Activated CD4-positive, alpha-beta T cell treated with anti-CD3 and anti-CD28 coated beads, Interleukin-2, amount 10 ng/mL, durations not matched to agents 7 days and 5 days (primary cell): ENCODE results near the gene SUGCT. TPM values are rescaled to one million over a fixed set of nuclear protein-coding genes. Genes with fewer than 3 reads are reported as not detected.

Experiments used
- CTCF ChIA-PET: fragments of 350-600 bp; sonication (Branson Sonifier 250); formaldehyde crosslinking; loops from one replicate; lab custom pipeline; 2021; ENCODE audit warnings: antibody characterized with exemption; lab: Charles Lee
- POLR2A ChIA-PET: fragments of 350-600 bp; sonication (Branson Sonifier 250); formaldehyde crosslinking; loops from one replicate; lab custom pipeline; 2021; ENCODE audit warnings: antibody characterized with exemption; lab: Charles Lee
- DNase-seq: peaks from one replicate; pipeline ENCODE4 v3.0.0-alpha.2; 2020
- H3K27ac Mint-ChIP-seq: one replicate; pipeline ENCODE4 v1.8.0; 2021; ENCODE audit warnings: mild to moderate bottlenecking, moderate library complexity, mixed read lengths
- H3K27me3 Mint-ChIP-seq: one replicate; pipeline ENCODE4 v1.8.0; 2021; ENCODE audit warnings: mixed read lengths
- H3K36me3 Mint-ChIP-seq: one replicate; pipeline ENCODE4 v1.8.0; 2021; ENCODE audit warnings: low read depth, mixed read lengths
- H3K4me1 Mint-ChIP-seq: one replicate; pipeline ENCODE4 v1.8.0; 2021; ENCODE audit warnings: mixed read lengths
- H3K4me3 Mint-ChIP-seq: one replicate; pipeline ENCODE4 v1.8.0; 2021; ENCODE audit warnings: mild to moderate bottlenecking, moderate library complexity, mixed read lengths
- H3K9me3 Mint-ChIP-seq: one replicate; pipeline ENCODE4 v1.8.0; 2021; ENCODE audit warnings: mixed read lengths
- total RNA-seq, 2 experiments: library from RNA; stranded (reverse); gene quantifications; one replicate each; pipeline ENCODE4 v1.2.3, GENCODE V29; 2021

The SUGCT gene
- total RNA-seq, 2 experiments from 2014 or later = not detected

DNA sequence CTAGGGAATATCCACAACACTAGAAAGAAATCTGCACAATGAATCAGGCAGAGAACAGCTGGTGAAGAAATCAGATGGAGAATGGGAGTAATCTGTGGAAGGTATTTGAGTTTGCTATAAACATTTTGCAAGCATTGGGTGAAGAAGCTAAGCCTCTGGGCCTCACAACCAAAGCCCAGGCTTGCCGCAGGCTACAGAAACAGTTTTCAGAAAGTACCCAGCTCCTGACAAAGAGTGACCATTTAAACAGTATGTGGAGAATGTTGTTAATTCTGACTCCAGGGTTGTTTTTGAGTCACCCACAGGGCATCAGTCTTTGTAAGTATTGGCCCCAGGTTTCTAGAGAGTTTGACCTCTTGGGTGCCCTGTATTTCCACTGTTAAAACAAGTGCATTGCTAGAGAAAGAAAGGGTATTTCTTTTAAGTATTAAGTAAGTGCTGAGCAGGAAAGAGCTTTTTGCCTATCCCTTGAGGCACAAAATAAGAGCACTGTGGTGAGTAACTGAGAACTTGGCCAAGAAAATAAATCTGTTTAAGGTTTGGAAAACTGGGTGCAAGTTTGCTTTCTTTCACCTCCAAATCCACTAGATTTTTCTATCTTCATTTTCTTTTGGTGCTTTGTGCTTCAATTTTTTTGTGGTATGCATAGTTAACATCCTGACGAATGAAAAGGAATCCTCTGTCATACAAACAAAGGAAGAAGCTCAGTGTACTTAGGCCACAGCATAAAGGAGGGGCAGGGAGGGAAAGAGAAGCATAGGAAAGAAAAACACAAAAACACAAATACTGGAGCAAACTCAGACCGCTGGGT is 691.8 kb downstream of the SUGCT start:
- CTCF ChIA-PET = no interaction called here
- no peaks in the 10 kb centered on the region for H3K4me1 Mint-ChIP-seq

GRCh38 chr7:40827222-40828085 is 692.6 kb downstream of the SUGCT start:
- DNase-seq = no peak
- H3K27me3 Mint-ChIP-seq = no peaks in the 10 kb centered on the region
- H3K9me3 Mint-ChIP-seq = no peaks in the 10 kb centered on the region
- no peaks in the 10 kb centered on the region for H3K36me3 Mint-ChIP-seq
- no peaks in the 10 kb centered on the region for H3K4me1 Mint-ChIP-seq
- no peak overlapping the region for H3K4me3 Mint-ChIP-seq
- POLR2A ChIA-PET = no interaction called here
- CTCF ChIA-PET = interaction anchor here (1.3 kb wide), 1 partner anchor 11 kb away, joined by 3 read pairs; no protein-coding TSS in a partner anchor
- peak overlapping the region; percentile 38 for H3K27ac Mint-ChIP-seq

More for the DNA sequence above, 691.8 kb downstream of the SUGCT start:
- no peaks in the 10 kb centered on the region for H3K36me3 Mint-ChIP-seq
- no peaks in the 10 kb centered on the region for H3K27me3 Mint-ChIP-seq
- H3K27ac Mint-ChIP-seq = no peak overlapping the region
- POLR2A ChIA-PET = no interaction called here
- H3K9me3 Mint-ChIP-seq = no peaks in the 10 kb centered on the region
- no peak overlapping the region for H3K4me3 Mint-ChIP-seq
- DNase-seq = no peak

DNA sequence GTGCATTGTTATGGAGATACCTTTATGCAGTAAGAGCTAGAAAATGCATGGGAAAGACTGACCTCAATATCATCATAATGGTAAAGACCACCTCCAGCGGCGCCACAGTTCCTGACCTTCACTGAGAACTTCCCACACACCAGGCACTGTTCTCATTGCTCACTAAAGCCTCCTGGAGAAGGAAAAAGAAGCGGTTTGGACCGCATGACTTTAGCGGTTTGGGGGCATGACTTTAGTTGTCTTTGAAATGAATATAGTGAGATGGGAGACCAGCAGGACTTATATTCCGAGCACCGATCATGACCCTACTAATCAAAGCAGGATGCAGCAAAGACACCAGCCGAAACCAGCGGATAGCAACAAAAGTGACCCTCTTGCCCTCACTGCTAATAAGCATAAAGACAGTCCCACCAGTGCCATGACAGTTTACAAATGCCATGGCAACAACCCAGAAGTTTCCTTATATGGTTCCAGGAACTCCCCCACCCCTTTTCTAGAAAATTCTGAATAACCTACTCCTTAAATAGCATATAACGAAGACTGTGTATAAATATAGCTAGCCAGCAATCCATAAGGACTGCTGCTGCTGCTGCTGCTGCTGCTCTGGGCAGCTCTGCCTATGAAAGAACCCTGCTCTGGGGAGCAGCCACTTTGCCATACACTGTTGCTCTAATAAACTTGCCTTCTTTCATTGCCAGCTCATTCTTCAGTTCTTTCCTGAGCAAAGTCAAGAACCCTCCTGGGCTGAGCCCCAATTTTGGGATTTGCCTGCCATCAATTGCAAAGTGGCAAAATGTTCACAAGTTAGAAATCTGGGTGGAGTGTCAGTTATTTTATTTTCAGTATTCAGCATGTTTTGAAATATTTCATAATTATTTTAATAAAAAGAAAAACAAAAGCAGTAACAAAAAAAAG is 694.1 kb downstream of the SUGCT start:
- DNase-seq = no peak
- H3K4me3 Mint-ChIP-seq = no peak overlapping the region
- H3K27ac Mint-ChIP-seq = no peak overlapping the region
- CTCF ChIA-PET = interaction anchor here (0.6 kb wide), 1 partner anchor 53 kb away, joined by 4 read pairs; no protein-coding TSS in a partner anchor
- H3K9me3 Mint-ChIP-seq = no peaks in the 10 kb centered on the region
- H3K4me1 Mint-ChIP-seq = no peaks in the 10 kb centered on the region
- no peaks in the 10 kb centered on the region for H3K27me3 Mint-ChIP-seq
- POLR2A ChIA-PET = no interaction called here
- no peaks in the 10 kb centered on the region for H3K36me3 Mint-ChIP-seq

DNA sequence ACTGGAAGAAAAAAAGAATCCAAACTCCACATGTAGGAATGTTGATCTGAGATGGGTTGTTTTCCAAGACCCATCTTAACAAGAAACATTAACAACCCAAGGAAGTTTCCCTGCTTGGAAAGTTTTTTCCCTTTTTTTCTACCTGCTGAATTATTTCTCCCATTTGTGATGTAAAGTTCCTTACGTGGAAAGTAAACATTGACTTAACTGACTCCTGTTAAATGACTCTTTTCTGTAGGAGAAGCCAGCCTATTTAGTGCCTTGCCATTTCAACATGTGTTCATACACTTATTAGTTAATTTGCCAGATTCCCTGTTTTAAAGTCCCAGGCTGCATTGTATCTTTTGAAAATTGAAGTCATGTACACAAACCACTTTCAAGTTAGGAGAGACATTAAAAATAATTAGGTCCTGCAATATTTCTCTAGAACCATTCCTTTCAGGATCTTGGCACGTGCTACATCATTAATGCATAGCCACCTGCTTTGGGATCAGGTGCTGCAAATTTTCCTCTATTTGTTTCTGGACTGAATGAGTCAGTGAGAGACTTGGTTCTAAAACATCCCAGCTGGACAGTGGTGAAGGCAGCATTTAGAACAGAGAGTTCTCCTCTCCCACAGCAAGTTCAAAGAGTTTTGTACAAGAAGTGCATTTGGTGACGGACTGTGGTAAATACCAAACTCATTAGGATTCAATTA is 698.5 kb downstream of the SUGCT start:
- no peaks in the 10 kb centered on the region for H3K4me1 Mint-ChIP-seq
- DNase-seq = no peak
- POLR2A ChIA-PET = no interaction called here
- H3K4me3 Mint-ChIP-seq = no peak overlapping the region
- H3K27me3 Mint-ChIP-seq = no peaks in the 10 kb centered on the region
- CTCF ChIA-PET = no interaction called here
- no peak overlapping the region for H3K27ac Mint-ChIP-seq
- no peaks in the 10 kb centered on the region for H3K36me3 Mint-ChIP-seq
- H3K9me3 Mint-ChIP-seq = no peaks in the 10 kb centered on the region

DNA sequence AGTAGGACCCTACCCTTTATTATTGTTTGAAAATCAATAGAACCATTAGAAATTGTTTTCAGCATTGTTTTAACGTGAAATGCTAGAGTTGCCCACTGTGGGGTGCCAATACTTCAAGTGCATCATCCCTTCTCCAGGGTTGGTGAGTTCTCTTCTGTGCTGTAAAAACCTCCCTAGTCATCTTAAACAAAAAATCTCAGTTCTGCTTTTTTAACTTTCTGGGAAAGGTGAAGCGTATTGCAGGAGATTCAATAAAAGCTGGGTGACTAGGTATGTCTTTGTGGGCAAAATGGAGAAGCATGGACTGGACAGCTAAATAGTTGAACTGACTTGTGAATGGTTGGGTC is 699.1 kb downstream of the SUGCT start:
- no peaks in the 10 kb centered on the region for H3K9me3 Mint-ChIP-seq
- CTCF ChIA-PET = no interaction called here
- H3K4me1 Mint-ChIP-seq = no peaks in the 10 kb centered on the region
- H3K36me3 Mint-ChIP-seq = no peaks in the 10 kb centered on the region
- POLR2A ChIA-PET = no interaction called here
- no peak for DNase-seq
- no peak overlapping the region for H3K4me3 Mint-ChIP-seq
- H3K27me3 Mint-ChIP-seq = no peaks in the 10 kb centered on the region
- H3K27ac Mint-ChIP-seq = no peak overlapping the region

DNA sequence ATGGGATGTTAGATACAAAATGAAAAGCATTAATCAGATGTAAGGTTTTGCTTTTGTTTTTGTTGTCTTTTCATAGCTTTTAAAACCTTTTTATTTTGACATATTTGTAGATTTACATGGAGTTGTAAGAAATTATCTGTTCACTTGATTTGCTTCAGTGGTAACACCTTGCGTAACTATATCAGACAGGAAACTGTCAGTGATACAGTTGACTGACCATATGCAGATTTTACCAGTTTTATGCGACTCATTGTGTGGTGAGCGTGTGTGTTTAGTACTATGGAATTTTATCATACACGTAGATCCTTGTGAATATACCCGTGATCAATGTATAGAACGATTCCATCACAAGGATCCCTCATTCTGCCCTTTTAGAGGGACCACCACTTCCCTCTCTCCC is 701.4 kb downstream of the SUGCT start:
- DNase-seq = no peak
- CTCF ChIA-PET = no interaction called here
- Mint-ChIP-seq H3K36me3 (no peaks in the 10 kb centered on the region), H3K4me3 (no peak overlapping the region), H3K4me1 (no peaks in the 10 kb centered on the region), H3K27me3 (no peaks in the 10 kb centered on the region), H3K27ac (no peak overlapping the region), H3K9me3 (peaks cover 2% of the 10 kb centered on the region)
- POLR2A ChIA-PET = no interaction called here

DNA sequence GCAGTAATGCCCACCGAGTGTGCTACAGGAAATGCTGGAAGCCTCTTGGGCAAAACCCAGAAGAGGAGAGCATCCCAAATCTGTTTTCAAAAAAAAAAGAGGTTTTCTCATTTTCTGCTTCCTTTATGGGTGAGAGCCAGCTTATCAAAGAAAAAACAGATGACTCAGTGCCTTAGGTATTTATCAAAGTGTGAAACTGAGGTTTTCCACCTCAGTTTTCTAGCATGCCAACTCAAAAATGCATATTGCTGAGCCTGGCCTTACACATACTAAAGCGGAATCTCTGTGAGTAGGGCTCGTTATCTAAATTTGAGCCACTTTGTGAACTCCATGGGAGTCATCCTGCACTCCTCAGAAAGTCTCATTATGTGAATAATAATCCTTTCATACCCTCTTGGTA is 705.1 kb downstream of the SUGCT start:
- Mint-ChIP-seq H3K27me3 (no peaks in the 10 kb centered on the region), H3K4me3 (no peak overlapping the region), H3K27ac (no peak overlapping the region), H3K36me3 (no peaks in the 10 kb centered on the region), H3K9me3 (peaks cover 2% of the 10 kb centered on the region), H3K4me1 (no peaks in the 10 kb centered on the region)
- ChIA-PET POLR2A (no interaction called here), CTCF (no interaction called here)
- no peak for DNase-seq

DNA sequence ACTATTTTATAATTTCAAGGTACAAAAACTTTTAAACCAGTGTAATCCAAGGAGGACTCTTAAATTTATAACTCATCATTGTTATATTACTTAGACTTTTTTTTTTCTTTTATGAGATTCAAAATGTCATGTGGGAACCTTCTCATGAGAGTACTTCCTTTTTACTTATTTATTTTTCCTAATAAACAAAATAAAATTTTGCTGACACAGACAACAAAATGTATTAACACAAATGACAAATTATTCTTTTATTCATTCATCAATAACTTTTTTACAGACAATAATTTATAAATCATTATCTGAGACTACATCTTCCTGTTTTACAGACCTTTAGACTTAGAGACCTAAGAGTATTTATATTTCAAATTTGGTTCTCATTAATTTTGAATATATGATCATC is 706.2 kb downstream of the SUGCT start:
- CTCF ChIA-PET = no interaction called here
- no peak overlapping the region for H3K27ac Mint-ChIP-seq
- no peak for DNase-seq
- H3K9me3 Mint-ChIP-seq = peaks cover 2% of the 10 kb centered on the region
- H3K36me3 Mint-ChIP-seq = no peaks in the 10 kb centered on the region
- H3K27me3 Mint-ChIP-seq = no peaks in the 10 kb centered on the region
- H3K4me1 Mint-ChIP-seq = no peaks in the 10 kb centered on the region
- POLR2A ChIA-PET = no interaction called here
- H3K4me3 Mint-ChIP-seq = no peak overlapping the region

- POLR2A ChIA-PET = no interaction called here
- Mint-ChIP-seq H3K9me3 (peaks cover 2% of the 10 kb centered on the region), H3K4me1 (no peaks in the 10 kb centered on the region), H3K36me3 (no peaks in the 10 kb centered on the region), H3K27ac (no peak overlapping the region), H3K4me3 (no peak overlapping the region), H3K27me3 (no peaks in the 10 kb centered on the region)
- no peak for DNase-seq
- CTCF ChIA-PET = no interaction called here
Measured at GRCh38 chr7:40842641-40843040, 707.8 kb downstream of the SUGCT start.

DNA sequence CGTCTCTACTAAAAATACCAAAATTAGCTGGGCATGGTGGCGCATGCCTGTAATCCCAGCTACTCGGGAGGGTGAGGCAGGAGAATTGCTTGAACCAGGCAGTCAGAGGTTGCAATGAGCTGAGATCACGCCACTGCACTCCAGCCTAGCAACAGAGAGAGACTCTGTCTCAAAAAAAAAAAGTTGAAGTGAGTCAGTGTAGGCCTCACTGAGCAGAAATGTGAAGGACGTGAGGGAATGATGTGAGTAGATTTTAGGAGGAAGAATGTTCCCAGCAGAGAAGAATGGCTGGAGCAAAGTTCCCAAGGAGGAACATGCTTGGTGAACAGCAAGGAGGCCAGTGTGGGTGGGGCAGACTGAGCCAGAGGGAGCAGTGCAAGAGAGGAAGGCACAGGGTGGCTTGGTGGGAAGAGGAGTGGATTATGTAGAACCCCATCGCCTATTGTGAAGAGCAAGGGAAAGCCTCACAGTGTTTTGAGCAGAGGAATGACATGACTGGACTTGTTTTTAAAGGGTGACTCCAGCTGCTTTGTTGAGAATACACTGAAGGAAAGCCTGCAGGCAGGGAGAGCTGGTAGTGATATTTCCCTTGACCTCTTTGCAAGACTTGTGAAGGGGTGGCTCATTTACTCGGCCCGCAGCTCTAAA is 708.7 kb downstream of the SUGCT start:
- H3K36me3 Mint-ChIP-seq = no peaks in the 10 kb centered on the region
- no peak overlapping the region for H3K4me3 Mint-ChIP-seq
- no peak for DNase-seq
- POLR2A ChIA-PET = no interaction called here
- CTCF ChIA-PET = no interaction called here
- no peak overlapping the region for H3K27ac Mint-ChIP-seq
- peaks cover 2% of the 10 kb centered on the region for H3K9me3 Mint-ChIP-seq
- no peaks in the 10 kb centered on the region for H3K4me1 Mint-ChIP-seq
- no peaks in the 10 kb centered on the region for H3K27me3 Mint-ChIP-seq

DNA sequence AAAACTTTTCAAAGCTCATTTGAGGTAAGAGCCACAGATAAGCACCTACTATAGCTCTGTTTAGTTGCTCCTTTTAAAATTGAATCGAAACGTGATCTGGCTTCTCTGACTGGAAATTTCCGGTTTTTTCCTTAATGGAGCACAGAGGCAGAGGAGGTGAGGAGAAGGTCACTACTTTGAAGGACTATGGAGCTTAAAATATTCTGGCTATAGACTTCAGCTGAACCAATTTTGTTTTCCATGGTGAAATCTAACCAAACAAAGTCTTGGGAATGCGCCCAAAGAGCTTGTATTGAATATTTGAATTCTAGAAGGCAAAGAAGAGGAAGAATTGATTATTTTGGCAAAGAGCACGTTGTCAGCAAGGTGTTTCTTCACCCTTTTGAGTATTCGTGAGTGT is 711.1 kb downstream of the SUGCT start:
- no peaks in the 10 kb centered on the region for H3K27me3 Mint-ChIP-seq
- POLR2A ChIA-PET = no interaction called here
- no peak overlapping the region for H3K27ac Mint-ChIP-seq
- no peak overlapping the region for H3K4me3 Mint-ChIP-seq
- CTCF ChIA-PET = no interaction called here
- no peak for DNase-seq
- H3K9me3 Mint-ChIP-seq = no peaks in the 10 kb centered on the region
- H3K4me1 Mint-ChIP-seq = no peaks in the 10 kb centered on the region
- H3K36me3 Mint-ChIP-seq = no peaks in the 10 kb centered on the region

DNA sequence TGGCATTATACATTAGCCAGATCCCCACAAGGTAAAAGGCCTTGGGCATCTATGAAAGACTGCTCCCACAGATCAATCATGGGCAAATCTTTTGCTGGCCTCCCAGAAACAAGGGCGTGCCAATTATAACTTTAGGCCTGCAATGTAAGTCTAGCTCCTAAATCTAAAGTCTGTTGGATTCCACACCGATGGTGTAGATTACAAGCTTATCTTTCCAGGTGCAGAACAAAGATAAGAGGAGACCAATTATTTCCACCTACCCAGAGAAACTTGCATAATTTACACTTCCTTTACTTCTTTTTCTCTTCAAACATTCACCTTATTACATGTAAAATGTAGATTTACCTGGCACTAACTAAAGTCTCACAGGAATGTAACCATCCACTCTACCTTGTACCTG is 713.1 kb downstream of the SUGCT start:
- ChIA-PET CTCF (no interaction called here), POLR2A (no interaction called here)
- no peak for DNase-seq
- H3K4me1 Mint-ChIP-seq = no peaks in the 10 kb centered on the region
- no peaks in the 10 kb centered on the region for H3K9me3 Mint-ChIP-seq
- H3K36me3 Mint-ChIP-seq = no peaks in the 10 kb centered on the region
- no peak overlapping the region for H3K4me3 Mint-ChIP-seq
- H3K27ac Mint-ChIP-seq = no peak overlapping the region
- no peaks in the 10 kb centered on the region for H3K27me3 Mint-ChIP-seq
